ENCODE measurements around the gene SYTL4.

Gene SYTL4

GRCh38 chrX:100647095-100647494 lies 84.8 kb downstream of the SYTL4 start:
- no peak for DNase-seq

GRCh38 chrX:100645106-100645505 lies 86.8 kb downstream of the SYTL4 start:
- DNase-seq: no peak

GRCh38 chrX:100643956-100644860 lies 87.7 kb downstream of the SYTL4 start, which contains the start of gene SRPX2:
Gene SRPX2, plus strand, starts transcription at chrX:100644199. Its CDS starts 2,124 bp downstream, at chrX:100646323.
- DNase-seq: no peak

- DNase-seq: no peak
Observed at GRCh38 chrX:100643212-100643611, 88.7 kb downstream of the SYTL4 start.

GRCh38 chrX:100642290-100642689 lies 89.6 kb downstream of the SYTL4 start:
- no peak for DNase-seq

- peak; percentile 68 for DNase-seq
Observed at GRCh38 chrX:100636321-100636991, 95.5 kb downstream of the SYTL4 start, which contains the start of gene TSPAN6. Gene TSPAN6, minus strand, starts transcription at chrX:100636806. Its CDS starts 112 bp downstream, at chrX:100636694.

- DNase-seq: no peak
Observed at GRCh38 chrX:100635989-100636320, 96.0 kb downstream of the SYTL4 start.

- no peak for DNase-seq
Observed at GRCh38 chrX:100635040-100635439, 96.9 kb downstream of the SYTL4 start.

GRCh38 chrX:100625985-100626491 lies 105.9 kb downstream of the SYTL4 start:
- DNase-seq: no peak

Measured in activated CD4-positive, CD25-positive, alpha-beta regulatory T cell treated with anti-CD3 and anti-CD28 coated beads, Interleukin-2, amount 50 U/mL, for 72 hours (primary cell).